Fibroblast of mammary gland (primary cell): Measurements from ENCODE around the gene RAI1.

Experiments used
- DNase-seq: peaks from one replicate; pipeline ENCODE4 v3.0.0-alpha.2; 2010; ENCODE audit warnings: low read depth
- H3K4me3 ChIP-seq: 2 replicates; pipeline ENCODE4 v1.5.1; 2011; ENCODE audit warnings: low read depth, mild to moderate bottlenecking, low read length, moderate library complexity; ENCODE audit not compliant: control insufficient read depth
- TF ChIP-seq, protein P1 (sequence below): conservative IDR thresholded peaks from 2 replicates; pipeline ENCODE4 v1.5.1; 2011; ENCODE audit warnings: low read depth, low read length, inconsistent platforms; ENCODE audit not compliant: control insufficient read depth, insufficient read depth

RAI1 gene

DNA sequence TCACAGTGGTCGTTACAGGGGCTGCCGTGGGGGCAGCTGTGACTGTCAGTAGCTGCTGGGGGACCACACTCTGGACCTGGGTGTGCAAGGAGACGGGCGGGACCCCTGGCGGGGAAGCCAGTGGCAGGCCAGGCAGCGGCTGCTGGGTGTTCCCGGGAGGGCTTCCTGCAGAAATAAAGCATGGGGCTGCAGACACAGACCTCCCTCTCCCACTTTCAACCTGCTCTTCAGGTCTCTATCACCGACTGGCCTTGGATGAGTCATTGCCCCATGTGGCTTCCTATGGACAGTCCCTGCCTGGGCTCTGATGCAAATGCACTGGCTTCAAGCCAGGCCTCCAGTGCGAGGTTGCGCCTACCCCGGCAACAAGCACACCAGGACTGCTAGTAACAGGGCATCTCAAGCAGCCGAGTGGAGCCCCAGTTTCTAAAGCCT lies 138.3 kb downstream of the RAI1 start:
- H3K4me3 ChIP-seq, result no peak overlapping the region
- DNase-seq, result peak; percentile 93

DNA sequence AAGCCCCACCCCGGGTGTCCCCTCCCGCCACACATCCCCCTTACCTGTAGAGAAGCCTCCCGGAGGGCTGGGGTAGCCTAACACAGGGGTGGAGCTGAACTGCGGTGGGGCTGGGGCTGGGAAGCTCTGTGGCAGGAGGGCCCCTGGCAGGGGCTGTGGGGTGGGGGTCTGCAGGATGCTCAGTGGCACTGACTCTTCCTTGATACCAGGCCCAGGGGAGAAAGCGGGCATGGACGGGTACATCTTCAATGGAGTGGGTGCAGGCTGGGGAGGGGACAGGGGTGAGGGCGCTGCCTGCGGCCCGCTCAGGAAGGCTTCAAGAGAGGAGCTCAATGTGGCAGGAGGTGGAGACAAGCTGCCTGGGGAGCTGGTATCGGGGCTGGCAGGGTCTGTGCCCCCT lies 138.8 kb downstream of the RAI1 start:
- no peak for DNase-seq
- TF ChIP-seq, protein P1, sequence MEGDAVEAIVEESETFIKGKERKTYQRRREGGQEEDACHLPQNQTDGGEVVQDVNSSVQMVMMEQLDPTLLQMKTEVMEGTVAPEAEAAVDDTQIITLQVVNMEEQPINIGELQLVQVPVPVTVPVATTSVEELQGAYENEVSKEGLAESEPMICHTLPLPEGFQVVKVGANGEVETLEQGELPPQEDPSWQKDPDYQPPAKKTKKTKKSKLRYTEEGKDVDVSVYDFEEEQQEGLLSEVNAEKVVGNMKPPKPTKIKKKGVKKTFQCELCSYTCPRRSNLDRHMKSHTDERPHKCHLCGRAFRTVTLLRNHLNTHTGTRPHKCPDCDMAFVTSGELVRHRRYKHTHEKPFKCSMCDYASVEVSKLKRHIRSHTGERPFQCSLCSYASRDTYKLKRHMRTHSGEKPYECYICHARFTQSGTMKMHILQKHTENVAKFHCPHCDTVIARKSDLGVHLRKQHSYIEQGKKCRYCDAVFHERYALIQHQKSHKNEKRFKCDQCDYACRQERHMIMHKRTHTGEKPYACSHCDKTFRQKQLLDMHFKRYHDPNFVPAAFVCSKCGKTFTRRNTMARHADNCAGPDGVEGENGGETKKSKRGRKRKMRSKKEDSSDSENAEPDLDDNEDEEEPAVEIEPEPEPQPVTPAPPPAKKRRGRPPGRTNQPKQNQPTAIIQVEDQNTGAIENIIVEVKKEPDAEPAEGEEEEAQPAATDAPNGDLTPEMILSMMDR, result no peak
- H3K4me3 ChIP-seq, result no peak overlapping the region

More for the DNA sequence above, 138.3 kb downstream of the RAI1 start:
- TF ChIP-seq, protein P1, result no peak

DNA sequence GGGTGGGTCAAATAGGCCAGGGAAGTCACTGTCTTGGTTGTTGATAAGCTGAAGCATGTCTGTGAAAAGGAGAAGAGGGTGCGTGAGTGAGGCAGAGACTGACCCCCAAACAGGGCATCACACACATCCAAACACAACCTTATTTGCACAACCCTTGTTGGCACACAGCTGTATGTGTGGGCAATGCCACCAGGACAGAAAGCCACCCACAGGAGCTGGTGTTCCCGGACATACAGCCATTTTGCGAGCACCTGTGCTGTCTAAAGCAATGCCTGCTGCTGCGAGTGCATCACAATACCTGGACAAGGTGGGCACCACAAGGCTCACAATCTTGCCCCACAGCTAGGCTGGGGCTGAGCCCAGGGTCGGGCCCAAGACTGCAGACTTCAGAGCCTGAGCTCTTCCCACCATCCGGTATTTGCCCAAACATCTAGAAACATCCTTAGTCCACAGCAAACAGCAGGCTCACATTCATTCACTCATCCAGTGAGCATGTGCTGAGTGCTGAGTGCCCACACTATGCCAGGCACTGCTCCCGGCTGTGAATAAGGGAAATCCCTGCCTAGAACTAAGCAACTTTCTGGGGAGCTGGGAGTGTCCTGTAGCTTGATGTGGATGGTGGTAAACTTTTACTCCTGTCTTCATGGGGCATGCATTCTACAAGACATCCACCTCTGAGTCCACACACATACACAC lies 139.4 kb downstream of the RAI1 start:
- no peak overlapping the region for H3K4me3 ChIP-seq
- TF ChIP-seq, protein P1, result no peak
- no peak for DNase-seq

DNA sequence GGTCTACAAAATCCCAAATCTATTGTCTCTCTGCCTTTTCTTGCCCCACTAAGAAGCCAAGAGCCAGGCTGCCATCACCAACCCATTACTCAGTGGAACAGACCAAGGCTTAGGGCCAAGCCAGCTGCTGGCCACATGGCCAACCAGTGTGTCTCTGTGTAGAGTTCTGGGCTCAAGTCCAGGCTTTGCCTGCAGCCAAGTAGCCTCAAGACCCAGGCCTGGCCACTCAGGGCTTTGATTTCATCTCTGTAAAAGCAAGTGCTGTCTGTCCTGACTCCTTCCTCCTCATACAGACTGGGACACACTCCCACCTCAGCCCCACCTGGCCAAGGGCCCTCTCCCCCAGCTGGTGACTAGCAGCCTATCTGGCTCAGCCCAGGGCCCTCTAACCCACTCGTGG lies 140.9 kb downstream of the RAI1 start:
- peak; percentile 98 for DNase-seq
- peak overlapping the region; percentile 67 for H3K4me3 ChIP-seq
- TF ChIP-seq, protein P1, result no peak

DNA sequence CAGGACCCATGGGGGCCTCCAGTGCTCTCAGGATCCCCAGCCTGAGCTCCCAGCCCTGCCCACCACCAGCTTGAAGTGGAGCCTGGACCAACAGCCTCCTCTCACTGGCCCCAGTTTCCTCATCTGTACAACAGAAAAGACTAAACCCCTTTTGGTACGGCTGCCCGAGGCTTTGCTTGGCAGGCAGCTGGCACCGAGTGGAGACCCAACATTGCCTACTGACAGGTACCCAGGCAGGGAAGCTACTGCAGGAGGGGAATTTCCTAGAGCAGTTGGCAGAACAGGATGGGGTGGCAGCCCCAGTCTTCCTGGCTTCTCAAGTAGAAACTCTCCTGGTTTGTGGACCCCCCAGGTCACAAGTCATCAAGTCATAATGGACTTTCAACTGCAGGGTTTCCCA lies 141.4 kb downstream of the RAI1 start:
- peak overlapping the region; percentile 67 for H3K4me3 ChIP-seq
- TF ChIP-seq, protein P1, result no peak
- no peak for DNase-seq

DNA sequence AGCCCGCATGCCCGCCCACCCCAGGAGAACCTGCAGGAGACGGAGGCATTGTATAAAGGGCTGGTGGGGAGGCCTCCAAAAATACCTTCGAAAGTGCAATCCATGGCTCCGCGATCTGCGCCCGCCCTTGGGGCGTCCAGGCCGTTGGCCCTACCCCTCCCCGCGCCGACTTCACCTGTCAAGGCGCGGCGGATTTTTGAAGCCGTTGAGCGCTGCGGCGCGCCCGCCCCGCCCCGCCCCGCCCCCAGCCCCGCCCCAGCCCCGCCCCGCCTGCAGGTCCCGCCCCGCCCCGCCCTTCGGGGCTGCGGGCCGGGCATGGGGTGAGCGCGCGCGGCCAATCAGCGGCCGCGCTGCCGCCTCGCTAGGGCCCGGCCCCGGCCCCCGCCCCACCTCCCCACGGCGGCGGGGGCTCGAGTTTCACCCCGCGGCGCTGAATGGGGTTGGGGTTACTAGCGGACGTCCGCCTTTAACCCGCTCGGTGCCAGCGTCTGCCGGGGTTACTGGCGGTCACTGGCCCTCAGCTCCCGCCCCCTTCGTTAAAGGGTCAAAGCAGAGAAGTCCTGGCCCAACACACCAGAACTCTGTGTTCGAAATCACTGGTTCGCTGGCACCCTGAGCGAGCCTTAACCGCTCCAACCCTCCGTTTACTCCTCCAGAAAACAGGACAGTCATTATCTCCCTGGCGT lies 142.3 kb downstream of the RAI1 start:
- H3K4me3 ChIP-seq, result peak overlapping the region; percentile 67
- peak; percentile 67 for DNase-seq
- TF ChIP-seq, protein P1, result no peak
